ENCODE data around the gene SLC25A13. TPM values are rescaled to one million over a fixed set of nuclear protein-coding genes. Genes with fewer than 3 reads are reported as not detected.
"Not testable (repeated sequence)": the region's sequence is repeated elsewhere in the genome, so short reads cannot be mapped to it uniquely, and the experiment has no call there.

Gene SLC25A13
- polyA plus RNA-seq, 1 donor, result 41.0 TPM

- H3K27me3 ChIP-seq (ENCODE audit: control insufficient read depth, insufficient read depth, low read length), result no peaks in the 10 kb centered on the region
- H3K36me3 ChIP-seq (ENCODE audit: control insufficient read depth, insufficient read depth, low read length), result peaks cover 50% of the 10 kb centered on the region
- no peaks in the 10 kb centered on the region for H3K4me1 ChIP-seq (ENCODE audit: control insufficient read depth, insufficient read depth, low read length)
- no peaks in the 10 kb centered on the region for H3K9me3 ChIP-seq (ENCODE audit: control insufficient read depth, low read depth, low read length)
- H3K27ac ChIP-seq (ENCODE audit: low read length), result no peak overlapping the region
- no peak overlapping the region for H3K4me3 ChIP-seq (ENCODE audit: low read length)
- no peak for DNase-seq
- WGBS (ENCODE audit: insufficient coverage, low lambda C conversion rate), result 89% methylated on average over 2 of the region's 3 CpGs
Measured at GRCh38 chr7:96179341-96179740, 142.6 kb downstream of the SLC25A13 start.

GRCh38 chr7:96178581-96178980, 143.3 kb downstream of the SLC25A13 start:
- peaks cover 42% of the 10 kb centered on the region for H3K36me3 ChIP-seq (ENCODE audit: control insufficient read depth, insufficient read depth, low read length)

GRCh38 chr7:96177353-96177752, 144.5 kb downstream of the SLC25A13 start:
- WGBS (ENCODE audit: insufficient coverage, low lambda C conversion rate), result no CpG with 5 or more reads among the region's 3 CpGs
- peaks cover 32% of the 10 kb centered on the region for H3K36me3 ChIP-seq (ENCODE audit: control insufficient read depth, insufficient read depth, low read length)

More at GRCh38 chr7:96178581-96178980, 143.3 kb downstream of the SLC25A13 start:
- Histone ChIP-seq H3K9me3 (ENCODE audit: control insufficient read depth, low read depth, low read length) (no peaks in the 10 kb centered on the region), H3K4me3 (ENCODE audit: low read length) (no peak overlapping the region), H3K4me1 (ENCODE audit: control insufficient read depth, insufficient read depth, low read length) (no peaks in the 10 kb centered on the region), H3K27ac (ENCODE audit: low read length) (no peak overlapping the region), H3K27me3 (ENCODE audit: control insufficient read depth, insufficient read depth, low read length) (no peaks in the 10 kb centered on the region)
- no CpG with 5 or more reads among the region's 2 CpGs for WGBS (ENCODE audit: insufficient coverage, low lambda C conversion rate)
- DNase-seq, result no peak

GRCh38 chr7:96174812-96175211, 147.1 kb downstream of the SLC25A13 start:
- no peaks in the 10 kb centered on the region for H3K9me3 ChIP-seq (ENCODE audit: control insufficient read depth, low read depth, low read length)
- no peak overlapping the region for H3K27ac ChIP-seq (ENCODE audit: low read length)
- no peaks in the 10 kb centered on the region for H3K4me1 ChIP-seq (ENCODE audit: control insufficient read depth, insufficient read depth, low read length)
- no peak overlapping the region for H3K4me3 ChIP-seq (ENCODE audit: low read length)
- no CpG with 5 or more reads among the region's 4 CpGs for WGBS (ENCODE audit: insufficient coverage, low lambda C conversion rate)
- DNase-seq, result no peak
- peaks cover 41% of the 10 kb centered on the region for H3K36me3 ChIP-seq (ENCODE audit: control insufficient read depth, insufficient read depth, low read length)
- no peaks in the 10 kb centered on the region for H3K27me3 ChIP-seq (ENCODE audit: control insufficient read depth, insufficient read depth, low read length)

More at GRCh38 chr7:96177353-96177752, 144.5 kb downstream of the SLC25A13 start:
- Histone ChIP-seq H3K27ac (ENCODE audit: low read length) (no peak overlapping the region), H3K27me3 (ENCODE audit: control insufficient read depth, insufficient read depth, low read length) (no peaks in the 10 kb centered on the region), H3K4me1 (ENCODE audit: control insufficient read depth, insufficient read depth, low read length) (no peaks in the 10 kb centered on the region), H3K4me3 (ENCODE audit: low read length) (no peak overlapping the region), H3K9me3 (ENCODE audit: control insufficient read depth, low read depth, low read length) (no peaks in the 10 kb centered on the region)
- DNase-seq, result no peak

- no peak overlapping the region for H3K27ac ChIP-seq (ENCODE audit: low read length)
- no peaks in the 10 kb centered on the region for H3K27me3 ChIP-seq (ENCODE audit: control insufficient read depth, insufficient read depth, low read length)
- H3K9me3 ChIP-seq (ENCODE audit: control insufficient read depth, low read depth, low read length), result no peaks in the 10 kb centered on the region
- DNase-seq, result no peak
- no peaks in the 10 kb centered on the region for H3K4me1 ChIP-seq (ENCODE audit: control insufficient read depth, insufficient read depth, low read length)
- H3K4me3 ChIP-seq (ENCODE audit: low read length), result no peak overlapping the region
- 100% methylated on average over 1 of the region's 3 CpGs for WGBS (ENCODE audit: insufficient coverage, low lambda C conversion rate)
- H3K36me3 ChIP-seq (ENCODE audit: control insufficient read depth, insufficient read depth, low read length), result peaks cover 46% of the 10 kb centered on the region
Measured at GRCh38 chr7:96173781-96174180, 148.1 kb downstream of the SLC25A13 start.

- Histone ChIP-seq H3K4me1 (ENCODE audit: control insufficient read depth, insufficient read depth, low read length) (no peaks in the 10 kb centered on the region), H3K27me3 (ENCODE audit: control insufficient read depth, insufficient read depth, low read length) (no peaks in the 10 kb centered on the region), H3K9me3 (ENCODE audit: control insufficient read depth, low read depth, low read length) (no peaks in the 10 kb centered on the region), H3K27ac (ENCODE audit: low read length) (no peak overlapping the region), H3K4me3 (ENCODE audit: low read length) (no peak overlapping the region), H3K36me3 (ENCODE audit: control insufficient read depth, insufficient read depth, low read length) (peaks cover 35% of the 10 kb centered on the region)
- DNase-seq, result peak in 1 of 2 donors; percentile 11
- 51% methylated on average over 3 of the region's 5 CpGs for WGBS (ENCODE audit: insufficient coverage, low lambda C conversion rate)
Measured at GRCh38 chr7:96169439-96169838, 152.5 kb downstream of the SLC25A13 start.

- no peaks in the 10 kb centered on the region for H3K27me3 ChIP-seq (ENCODE audit: control insufficient read depth, insufficient read depth, low read length)
- H3K36me3 ChIP-seq (ENCODE audit: control insufficient read depth, insufficient read depth, low read length), result peaks cover 47% of the 10 kb centered on the region
- no peaks in the 10 kb centered on the region for H3K9me3 ChIP-seq (ENCODE audit: control insufficient read depth, low read depth, low read length)
- no peak for DNase-seq
- no CpG with 5 or more reads among the region's 1 CpG for WGBS (ENCODE audit: insufficient coverage, low lambda C conversion rate)
- no peak overlapping the region for H3K4me3 ChIP-seq (ENCODE audit: low read length)
- no peak overlapping the region for H3K27ac ChIP-seq (ENCODE audit: low read length)
- H3K4me1 ChIP-seq (ENCODE audit: control insufficient read depth, insufficient read depth, low read length), result no peaks in the 10 kb centered on the region
Measured at GRCh38 chr7:96167424-96167823, 154.5 kb downstream of the SLC25A13 start.

GRCh38 chr7:96161897-96162296, 160.0 kb downstream of the SLC25A13 start:
- no peaks in the 10 kb centered on the region for H3K4me1 ChIP-seq (ENCODE audit: control insufficient read depth, insufficient read depth, low read length)
- no peaks in the 10 kb centered on the region for H3K9me3 ChIP-seq (ENCODE audit: control insufficient read depth, low read depth, low read length)
- H3K27ac ChIP-seq (ENCODE audit: low read length), result no peak overlapping the region
- H3K4me3 ChIP-seq (ENCODE audit: low read length), result no peak overlapping the region
- peaks cover 29% of the 10 kb centered on the region for H3K36me3 ChIP-seq (ENCODE audit: control insufficient read depth, insufficient read depth, low read length)
- no peak for DNase-seq
- H3K27me3 ChIP-seq (ENCODE audit: control insufficient read depth, insufficient read depth, low read length), result no peaks in the 10 kb centered on the region
- 100% methylated on average over 3 of the region's 3 CpGs for WGBS (ENCODE audit: insufficient coverage, low lambda C conversion rate)

- Histone ChIP-seq H3K36me3 (ENCODE audit: control insufficient read depth, insufficient read depth, low read length) (peaks cover 21% of the 10 kb centered on the region), H3K4me1 (ENCODE audit: control insufficient read depth, insufficient read depth, low read length) (no peaks in the 10 kb centered on the region), H3K27me3 (ENCODE audit: control insufficient read depth, insufficient read depth, low read length) (no peaks in the 10 kb centered on the region), H3K4me3 (ENCODE audit: low read length) (no peak overlapping the region), H3K9me3 (ENCODE audit: control insufficient read depth, low read depth, low read length) (no peaks in the 10 kb centered on the region), H3K27ac (ENCODE audit: low read length) (no peak overlapping the region)
- DNase-seq, result no peak
- WGBS (ENCODE audit: insufficient coverage, low lambda C conversion rate), result 100% methylated on average over 1 of the region's 1 CpG
Measured at GRCh38 chr7:96157856-96158255, 164.0 kb downstream of the SLC25A13 start.

GRCh38 chr7:96154506-96154905, 167.4 kb downstream of the SLC25A13 start:
- H3K27ac ChIP-seq (ENCODE audit: low read length); H3K4me1 ChIP-seq (ENCODE audit: control insufficient read depth, insufficient read depth, low read length); DNase-seq; H3K27me3 ChIP-seq (ENCODE audit: control insufficient read depth, insufficient read depth, low read length); H3K4me3 ChIP-seq (ENCODE audit: low read length); H3K9me3 ChIP-seq (ENCODE audit: control insufficient read depth, low read depth, low read length): not testable (repeated sequence)
- WGBS (ENCODE audit: insufficient coverage, low lambda C conversion rate), result no CpG with 5 or more reads among the region's 6 CpGs
- H3K36me3 ChIP-seq (ENCODE audit: control insufficient read depth, insufficient read depth, low read length), result peaks cover 20% of the 10 kb centered on the region

GRCh38 chr7:96152706-96153105, 169.2 kb downstream of the SLC25A13 start:
- H3K9me3 ChIP-seq (ENCODE audit: control insufficient read depth, low read depth, low read length), result no peaks in the 10 kb centered on the region
- no peaks in the 10 kb centered on the region for H3K27me3 ChIP-seq (ENCODE audit: control insufficient read depth, insufficient read depth, low read length)
- no peak for DNase-seq
- H3K27ac ChIP-seq (ENCODE audit: low read length), result no peak overlapping the region
- no peak overlapping the region for H3K4me3 ChIP-seq (ENCODE audit: low read length)
- no peaks in the 10 kb centered on the region for H3K4me1 ChIP-seq (ENCODE audit: control insufficient read depth, insufficient read depth, low read length)
- 100% methylated on average over 1 of the region's 5 CpGs for WGBS (ENCODE audit: insufficient coverage, low lambda C conversion rate)
- H3K36me3 ChIP-seq (ENCODE audit: control insufficient read depth, insufficient read depth, low read length), result peaks cover 15% of the 10 kb centered on the region

All from large intestine (tissue), 3 donors.